ENCODE data around the gene TM6SF1.
"Not testable (repeated sequence)": the region's sequence is repeated elsewhere in the genome, so short reads cannot be mapped to it uniquely, and the experiment has no call there.

Gene TM6SF1

DNA sequence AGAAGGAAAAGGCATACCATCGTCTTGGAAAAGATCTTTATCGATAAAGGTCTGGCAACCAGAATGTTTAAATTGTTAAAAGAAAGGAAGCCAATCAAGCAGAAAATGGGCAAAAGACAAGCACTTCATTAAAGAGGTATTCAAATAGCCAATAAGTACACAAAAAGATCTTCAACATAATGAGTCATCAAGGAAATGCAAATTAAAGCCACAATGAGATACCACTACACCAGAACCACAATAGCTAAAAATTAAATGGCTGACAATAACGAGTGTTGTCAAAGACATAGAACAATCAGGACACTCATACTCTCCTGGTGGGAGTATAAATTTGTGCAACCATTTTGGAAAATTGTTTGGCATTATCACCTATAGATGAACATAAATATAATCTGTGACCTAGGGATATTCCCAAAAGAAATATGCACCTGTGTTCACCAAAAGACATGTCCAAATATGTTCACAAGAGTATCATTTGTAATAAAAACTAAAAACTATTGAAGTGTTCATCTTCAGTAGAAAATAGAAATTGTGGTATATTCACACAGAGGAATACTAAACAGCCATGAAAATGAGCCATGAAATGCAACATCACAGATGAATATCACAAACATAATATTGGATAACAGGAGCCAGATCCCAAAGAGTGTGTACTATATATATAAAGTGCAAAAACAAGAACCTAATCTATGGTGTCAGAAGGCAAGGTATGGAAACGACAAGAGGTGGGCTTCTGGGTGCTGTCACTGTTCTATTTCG, 26.0 kb upstream of the TM6SF1 start:
- DNase-seq (ENCODE audit: low spot score) = no peak
- TF ChIP-seq CTCF (IDR thresholded peaks at IDR 0.05; ENCODE audit: extremely low read depth, missing control alignments) = no peak

GRCh38 chr15:83082730-83083386, 24.6 kb upstream of the TM6SF1 start:
- TF ChIP-seq CTCF (IDR thresholded peaks at IDR 0.05; ENCODE audit: extremely low read depth, missing control alignments) = no peak

GRCh38 chr15:83085461-83085860, 22.0 kb upstream of the TM6SF1 start:
- DNase-seq (ENCODE audit: low spot score) = not testable (repeated sequence)

More at GRCh38 chr15:83082730-83083386, 24.6 kb upstream of the TM6SF1 start:
- DNase-seq (ENCODE audit: low spot score) = no peak

GRCh38 chr15:83085864-83086552, 21.4 kb upstream of the TM6SF1 start:
- not testable (repeated sequence) for DNase-seq (ENCODE audit: low spot score)

GRCh38 chr15:83087576-83087975, 19.9 kb upstream of the TM6SF1 start:
- no peak for DNase-seq (ENCODE audit: low spot score)
- no peak for TF ChIP-seq CTCF (IDR thresholded peaks at IDR 0.05; ENCODE audit: extremely low read depth, missing control alignments)

- DNase-seq (ENCODE audit: low spot score) = no peak
- no peak for TF ChIP-seq CTCF (IDR thresholded peaks at IDR 0.05; ENCODE audit: extremely low read depth, missing control alignments)
Observed at GRCh38 chr15:83088876-83089275, 18.6 kb upstream of the TM6SF1 start.

DNA sequence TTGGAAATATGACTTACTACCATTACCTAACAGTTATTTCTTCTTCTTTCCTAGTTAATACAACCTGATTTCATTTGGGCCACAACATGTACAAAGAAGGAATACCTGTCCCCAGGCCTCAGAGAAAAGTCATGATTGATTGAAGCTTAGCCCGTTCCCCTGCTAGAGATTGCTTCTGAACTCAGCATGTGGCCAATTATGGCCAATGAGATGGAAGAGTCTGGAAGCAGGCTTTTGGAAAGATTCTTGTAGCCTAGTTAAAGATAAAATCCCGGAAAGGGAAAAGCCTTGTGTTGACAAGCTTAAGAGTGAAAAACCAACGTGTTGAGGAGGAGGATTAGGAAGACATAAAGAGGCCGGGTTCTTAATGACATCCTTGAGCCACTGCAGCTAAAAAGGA, 17.0 kb upstream of the TM6SF1 start:
- no peak for TF ChIP-seq CTCF (IDR thresholded peaks at IDR 0.05; ENCODE audit: extremely low read depth, missing control alignments)
- DNase-seq (ENCODE audit: low spot score) = no peak

DNA sequence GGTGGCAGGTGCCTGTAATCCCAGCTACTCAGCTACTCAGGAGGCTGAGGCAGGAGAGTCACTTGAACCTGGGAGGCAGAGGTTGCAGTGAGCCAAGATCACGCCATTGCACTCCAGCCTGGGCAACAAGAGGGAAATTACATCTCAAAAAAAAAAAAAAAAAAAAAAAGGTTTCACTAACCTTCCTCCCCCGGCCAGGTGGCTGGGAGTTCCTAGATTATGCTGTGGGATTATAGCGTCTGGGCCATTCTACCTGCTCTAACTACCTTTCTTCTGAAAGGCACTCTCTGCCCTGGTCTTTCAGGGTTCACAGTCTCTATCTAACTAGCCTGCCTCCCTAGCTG, 15.5 kb upstream of the TM6SF1 start:
- DNase-seq (ENCODE audit: low spot score) = not testable (repeated sequence)

All from GM20000 (cell line).